Dermis lymphatic vessel endothelial cell (primary cell): ENCODE results near the gene ZNF850. TPM values are rescaled to one million over a fixed set of nuclear protein-coding genes. Genes with fewer than 3 reads are reported as not detected.

Experiments used
- total RNA-seq: library from RNA; depleted of rRNA; stranded (reverse); fragments of >200 nt; gene quantifications from 2 replicates; pipeline ENCODE4 v1.2.1, GENCODE V29; 2014

The ZNF850 gene
- total RNA-seq, result 4.0 and 4.6 TPM in 2 replicates

DNA sequence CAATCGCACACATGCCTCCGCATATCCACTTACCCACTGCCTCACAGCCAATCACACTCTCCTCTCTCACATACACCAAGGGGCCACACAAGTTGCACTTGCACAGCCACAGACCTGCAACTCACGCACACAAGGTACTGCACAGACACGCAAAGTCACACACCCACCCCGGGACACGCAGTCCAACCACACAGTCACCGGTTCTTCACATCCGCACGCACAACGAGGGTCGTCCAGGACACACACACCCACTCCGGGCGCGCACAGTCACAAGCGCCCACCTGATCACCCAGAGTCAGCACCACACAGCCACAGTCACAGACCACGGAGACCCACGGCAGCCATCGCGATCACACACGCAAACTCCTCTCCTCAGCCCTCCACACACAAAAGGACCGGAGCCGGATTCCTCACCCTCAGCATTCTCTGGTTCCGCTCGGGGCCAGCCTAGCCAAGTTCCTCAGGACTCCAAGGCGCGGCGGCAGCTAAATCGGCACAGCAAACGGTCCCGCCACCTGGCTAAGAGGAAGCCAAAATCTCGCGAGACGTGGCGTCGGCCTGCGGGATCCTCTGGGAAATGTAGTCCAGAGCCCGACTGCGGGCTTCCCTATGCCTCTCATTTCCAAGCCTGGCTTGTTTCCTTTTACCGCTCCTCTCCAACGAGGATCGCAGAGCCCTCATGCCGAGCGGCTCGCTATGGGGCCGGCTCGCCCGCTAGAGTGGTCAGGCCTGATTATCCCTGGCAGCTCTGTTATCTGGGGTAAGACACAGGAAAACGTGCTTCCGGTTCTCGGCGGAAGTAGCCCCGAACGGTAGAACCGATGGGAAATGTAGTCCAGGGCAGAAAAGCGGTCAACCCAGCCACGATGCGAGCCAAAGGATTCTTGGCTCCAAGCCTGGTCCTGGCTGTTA lies at the start of gene ZNF850:
Gene ZNF850 (minus strand): TSS at position 497 of the 912 bp plus-strand sequence. CDS start 10,201 bp downstream, outside the sequence.

GRCh38 chr19:36687214-36688056 lies 85.2 kb downstream of the ZNF850 start, which contains the start of gene ZNF567:
TSS of gene ZNF567 (plus strand) at chr19:36687612. CDS start at chr19:36694868, 7,256 bp downstream.

Other genes starting within 250 kb of the ZNF850 start
- 20.8 and 21.9 TPM in 2 replicates for gene ZNF260, start 244.5 kb downstream of the ZNF850 start, total RNA-seq
- 5.1 and 9.0 TPM in 2 replicates for gene ZNF529, start 199.5 kb downstream of the ZNF850 start, total RNA-seq
- 2.4 and 3.8 TPM in 2 replicates for gene ZNF382, start 167.5 kb downstream of the ZNF850 start, total RNA-seq
- gene ZNF461, start 106.0 kb downstream of the ZNF850 start, total RNA-seq, result 7.7 and 9.2 TPM in 2 replicates
- 4.6 and 7.9 TPM in 2 replicates for gene ZNF567, start 85.2 kb downstream of the ZNF850 start, total RNA-seq
- 10.3 and 13.8 TPM in 2 replicates for gene ZNF790, start 65.6 kb upstream of the ZNF850 start, total RNA-seq
- 5.1 and 9.5 TPM in 2 replicates for gene ZNF345, start 78.1 kb upstream of the ZNF850 start, total RNA-seq
- 1.3 and 1.5 TPM in 2 replicates for gene ZNF829, start 143.5 kb upstream of the ZNF850 start, total RNA-seq
- gene ZNF568, start 143.5 kb upstream of the ZNF850 start, total RNA-seq, result 9.2 and 10.6 TPM in 2 replicates